ENCODE data around the gene HSP90AB1. TPM values are rescaled to one million over a fixed set of nuclear protein-coding genes. Genes with fewer than 3 reads are reported as not detected.

The HSP90AB1 gene
- total and polyA plus RNA-seq, 2 of the 8 experiments (the other 6 are each of a cell fraction or from before 2014, with no cell fraction given), result 1,564 to 2,297 TPM

DNA sequence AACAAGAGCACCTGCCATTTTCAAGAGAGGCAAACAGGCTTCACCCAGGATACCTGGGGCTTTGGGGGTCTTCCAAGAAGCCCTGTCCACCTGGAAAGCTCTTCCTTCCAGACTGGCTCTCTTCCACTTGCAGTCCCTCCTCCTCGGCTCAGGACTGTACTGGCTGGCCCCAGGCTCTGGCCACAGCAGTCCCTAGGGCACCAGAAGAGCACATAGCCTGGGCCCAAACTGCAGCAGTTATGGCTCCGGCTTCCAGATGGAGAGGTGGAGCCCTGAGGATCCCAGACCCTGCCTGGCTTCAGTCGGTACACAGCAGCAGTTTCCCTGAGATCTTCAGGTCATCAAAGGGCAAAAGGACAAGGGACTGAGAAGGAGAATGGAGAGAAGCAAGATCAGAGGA lies 12.0 kb downstream of the HSP90AB1 start (continued):
- no peak for TF ChIP-seq RFX5 (IDR thresholded peaks at IDR 0.05; ENCODE audit: borderline replicate concordance, low read depth, low read length)
- TF ChIP-seq CREB1 (IDR thresholded peaks at IDR 0.05), result no peak
- TF ChIP-seq, protein P1, sequence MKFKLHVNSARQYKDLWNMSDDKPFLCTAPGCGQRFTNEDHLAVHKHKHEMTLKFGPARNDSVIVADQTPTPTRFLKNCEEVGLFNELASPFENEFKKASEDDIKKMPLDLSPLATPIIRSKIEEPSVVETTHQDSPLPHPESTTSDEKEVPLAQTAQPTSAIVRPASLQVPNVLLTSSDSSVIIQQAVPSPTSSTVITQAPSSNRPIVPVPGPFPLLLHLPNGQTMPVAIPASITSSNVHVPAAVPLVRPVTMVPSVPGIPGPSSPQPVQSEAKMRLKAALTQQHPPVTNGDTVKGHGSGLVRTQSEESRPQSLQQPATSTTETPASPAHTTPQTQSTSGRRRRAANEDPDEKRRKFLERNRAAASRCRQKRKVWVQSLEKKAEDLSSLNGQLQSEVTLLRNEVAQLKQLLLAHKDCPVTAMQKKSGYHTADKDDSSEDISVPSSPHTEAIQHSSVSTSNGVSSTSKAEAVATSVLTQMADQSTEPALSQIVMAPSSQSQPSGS (IDR thresholded peaks at IDR 0.05; ENCODE audit: low read length), result no peak
- TF ChIP-seq EZH2 (IDR thresholded peaks at IDR 0.05; ENCODE audit: low read depth, low read length, severe bottlenecking), result no peak
- TF ChIP-seq SIRT6 (IDR thresholded peaks at IDR 0.05; ENCODE audit: low read length), result no peak
